AML-193 (cell line): Measurements from ENCODE around the gene AR.

Experiments used
- DNase-seq, 2 experiments: peaks; one replicate each; lab custom pipeline; 2025; lab: John Stamatoyannopoulos, UW

The AR gene

DNA sequence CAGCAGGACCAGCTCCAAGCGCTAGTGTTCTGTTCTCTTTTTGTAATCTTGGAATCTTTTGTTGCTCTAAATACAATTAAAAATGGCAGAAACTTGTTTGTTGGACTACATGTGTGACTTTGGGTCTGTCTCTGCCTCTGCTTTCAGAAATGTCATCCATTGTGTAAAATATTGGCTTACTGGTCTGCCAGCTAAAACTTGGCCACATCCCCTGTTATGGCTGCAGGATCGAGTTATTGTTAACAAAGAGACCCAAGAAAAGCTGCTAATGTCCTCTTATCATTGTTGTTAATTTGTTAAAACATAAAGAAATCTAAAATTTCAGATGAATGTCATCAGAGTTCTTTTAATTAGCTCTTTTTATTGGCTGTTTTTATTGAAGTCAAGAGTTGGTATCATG, 186.5 kb downstream of the AR start:
- DNase-seq: no peak

DNA sequence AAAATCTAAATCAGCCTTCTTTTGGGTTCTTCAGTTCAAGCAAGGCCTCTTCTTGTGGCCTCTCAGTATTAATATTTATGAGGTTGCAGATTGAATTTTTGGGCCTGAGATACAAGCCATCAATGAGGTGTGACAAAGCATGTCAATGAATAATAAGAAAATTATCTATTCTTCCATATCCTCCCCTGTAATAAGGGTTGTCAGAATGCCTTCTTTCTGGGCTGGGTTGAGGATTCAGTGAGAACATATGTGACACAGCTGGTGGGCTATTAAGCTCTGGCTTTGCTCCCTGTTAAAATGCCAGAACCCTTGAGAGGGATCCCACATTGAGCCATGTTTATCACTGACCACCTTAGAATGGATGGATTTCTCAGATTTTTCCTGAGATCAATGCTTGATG, 187.2 kb downstream of the AR start:
- DNase-seq: no peak

DNA sequence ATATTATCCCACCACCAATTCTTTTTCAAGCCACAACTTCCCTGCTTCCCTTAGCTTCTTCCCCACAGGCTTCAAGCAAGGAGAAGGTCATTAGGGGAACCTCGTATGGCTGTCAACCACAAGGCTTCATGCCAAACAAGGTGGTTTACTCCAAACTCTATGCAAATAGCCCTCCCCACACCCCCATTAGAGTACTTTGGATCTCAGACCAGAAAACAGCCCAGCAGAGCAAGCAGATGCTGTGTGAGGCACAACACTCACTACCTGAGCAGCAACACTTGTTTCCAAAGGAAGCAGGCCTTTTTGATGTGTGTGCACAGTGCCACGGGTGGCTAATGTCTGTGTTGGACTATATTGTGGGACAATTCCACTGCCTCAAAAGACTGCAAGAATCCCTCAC, 189.0 kb downstream of the AR start:
- DNase-seq: no peak

DNA sequence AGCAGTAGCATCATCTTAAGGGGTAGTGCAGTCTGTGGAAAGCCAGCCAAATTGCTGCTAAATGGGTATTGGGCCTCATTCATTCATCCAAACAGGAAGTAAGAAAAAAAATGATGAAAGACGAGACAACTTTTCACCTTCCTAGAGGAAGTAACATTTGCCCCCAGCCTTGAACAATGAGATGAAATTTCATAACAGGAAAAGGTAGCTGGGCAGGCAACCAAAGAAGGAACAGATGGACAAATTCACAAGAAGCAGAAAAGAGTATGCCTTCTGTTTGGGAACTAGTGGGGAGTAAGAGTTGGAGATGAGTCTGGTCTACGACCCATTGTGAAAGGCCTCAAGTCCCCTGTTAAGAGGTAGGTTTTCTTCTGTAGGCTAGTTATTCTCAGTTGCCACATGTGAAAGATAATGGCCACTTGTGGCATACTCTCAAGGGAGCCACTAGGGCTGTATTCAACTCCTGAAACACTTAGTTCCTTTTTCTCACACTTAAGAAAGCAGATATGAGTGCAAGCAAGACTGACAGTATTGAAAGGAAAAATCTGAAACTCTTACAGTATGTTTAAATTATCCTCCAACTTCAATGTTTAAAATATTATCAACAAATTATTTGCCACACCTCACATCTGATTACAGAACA, 190.4 kb downstream of the AR start:
- peak; percentile 19 to 48 for DNase-seq

DNA sequence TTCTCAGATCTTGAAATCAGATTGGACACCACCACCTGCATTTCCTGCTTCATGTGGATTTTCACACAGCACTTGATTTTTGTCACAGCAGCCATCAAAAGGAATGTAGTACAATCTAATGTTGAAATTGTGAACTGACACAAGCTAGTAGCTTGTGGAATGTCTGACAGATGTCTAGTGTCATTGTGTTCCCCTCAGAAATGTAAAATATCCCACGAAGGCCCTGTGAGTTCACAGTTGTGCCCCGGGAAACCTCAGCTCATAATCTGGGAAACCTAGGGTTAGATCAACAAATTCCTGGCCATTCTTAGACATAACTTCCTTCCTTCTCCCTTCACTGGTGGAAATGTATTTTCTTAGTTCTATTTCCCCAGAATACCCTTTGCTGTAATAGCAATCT, 205.7 kb downstream of the AR start:
- no peak for DNase-seq

DNA sequence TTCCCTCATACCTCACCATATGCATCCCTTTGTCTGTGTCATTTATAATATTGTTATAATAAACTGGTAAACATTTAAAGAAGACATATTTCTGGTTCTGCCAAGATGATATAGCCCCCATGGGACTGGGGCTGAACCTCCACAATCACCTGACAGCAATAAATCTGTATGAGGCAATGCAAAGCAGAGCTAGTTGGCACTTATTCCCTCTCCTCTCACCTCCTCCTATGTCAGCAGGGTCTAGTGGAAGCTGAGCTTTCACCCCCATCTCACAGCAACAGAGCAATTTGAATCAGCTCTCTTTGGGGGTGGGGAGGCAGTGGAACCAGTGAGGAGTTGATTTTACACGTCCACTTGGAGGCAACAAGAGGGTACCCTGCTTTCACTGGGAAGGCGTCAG, 206.9 kb downstream of the AR start:
- DNase-seq: no peak

DNA sequence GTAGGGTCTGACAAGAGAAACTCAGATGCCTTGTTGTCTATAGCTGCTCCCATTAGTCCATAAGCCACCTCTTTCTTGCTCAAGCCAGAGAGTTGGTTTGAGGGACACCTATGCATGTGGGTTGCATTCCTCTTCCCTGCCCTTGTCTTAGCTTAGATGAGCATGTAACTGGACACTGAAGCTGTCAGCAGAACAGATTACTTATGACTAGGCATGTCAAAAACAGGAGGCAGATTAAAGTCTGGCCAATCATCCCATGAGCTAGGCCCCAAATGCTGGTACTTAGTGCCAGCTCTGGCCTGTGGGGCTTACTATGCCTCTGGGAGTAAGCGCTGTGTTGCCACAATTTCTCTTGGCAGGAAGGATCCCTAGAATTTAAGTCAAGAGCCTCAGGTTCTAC, 215.2 kb downstream of the AR start:
- DNase-seq: no peak

DNA sequence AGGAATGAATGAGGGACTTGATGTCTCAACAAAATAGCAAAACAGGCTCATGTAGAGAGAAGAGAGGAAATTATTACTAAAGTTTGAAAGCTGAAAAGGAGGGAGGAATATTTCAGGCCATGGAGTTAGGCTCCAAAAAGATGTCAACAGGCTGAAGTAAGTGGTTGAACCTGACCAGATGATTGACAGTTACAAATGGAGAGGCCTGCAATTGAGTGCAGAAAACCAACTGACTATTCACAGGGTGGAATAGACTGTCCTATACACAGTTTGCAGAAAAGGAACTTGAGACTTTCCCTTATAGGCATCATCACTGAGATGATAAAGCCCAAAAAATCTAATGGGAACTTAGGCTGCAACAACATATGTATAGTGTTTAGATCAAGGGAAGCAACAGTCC, 233.3 kb downstream of the AR start:
- no peak for DNase-seq

DNA sequence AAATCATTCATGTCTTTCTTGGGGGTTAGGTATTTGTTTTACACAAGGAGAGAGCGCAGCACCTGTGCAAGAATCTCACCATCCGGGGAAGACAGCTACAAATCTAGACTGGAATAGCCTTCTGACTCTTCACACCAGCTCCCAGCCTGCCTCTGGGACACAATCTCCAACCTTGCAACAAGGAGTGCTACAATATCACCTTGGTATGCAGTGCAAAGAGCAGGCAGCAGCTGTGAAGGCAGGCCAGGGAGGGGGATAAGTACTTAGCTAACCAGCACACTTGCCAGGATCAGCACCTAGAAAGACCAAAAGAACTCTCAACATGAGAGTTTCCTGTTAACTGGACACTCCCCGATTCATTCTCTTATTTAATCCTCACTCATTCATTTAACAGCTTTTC, 235.3 kb downstream of the AR start:
- no peak for DNase-seq
